Tongue (tissue), 2 donors: ENCODE measurements around the gene CARS1. TPM values are rescaled to one million over a fixed set of nuclear protein-coding genes. Genes with fewer than 3 reads are reported as not detected.

Experiments used
- DNase-seq: peaks from one replicate; pipeline ENCODE4 v3.0.0-alpha.2; 2015
- total RNA-seq: library from RNA; depleted of rRNA; stranded (reverse); fragments of >200 nt; gene quantifications from one replicate; pipeline ENCODE4 v1.2.3, GENCODE V29; 2014

The CARS1 gene
- total RNA-seq, 1 donor from 2014 or later: 33.7 TPM

DNA sequence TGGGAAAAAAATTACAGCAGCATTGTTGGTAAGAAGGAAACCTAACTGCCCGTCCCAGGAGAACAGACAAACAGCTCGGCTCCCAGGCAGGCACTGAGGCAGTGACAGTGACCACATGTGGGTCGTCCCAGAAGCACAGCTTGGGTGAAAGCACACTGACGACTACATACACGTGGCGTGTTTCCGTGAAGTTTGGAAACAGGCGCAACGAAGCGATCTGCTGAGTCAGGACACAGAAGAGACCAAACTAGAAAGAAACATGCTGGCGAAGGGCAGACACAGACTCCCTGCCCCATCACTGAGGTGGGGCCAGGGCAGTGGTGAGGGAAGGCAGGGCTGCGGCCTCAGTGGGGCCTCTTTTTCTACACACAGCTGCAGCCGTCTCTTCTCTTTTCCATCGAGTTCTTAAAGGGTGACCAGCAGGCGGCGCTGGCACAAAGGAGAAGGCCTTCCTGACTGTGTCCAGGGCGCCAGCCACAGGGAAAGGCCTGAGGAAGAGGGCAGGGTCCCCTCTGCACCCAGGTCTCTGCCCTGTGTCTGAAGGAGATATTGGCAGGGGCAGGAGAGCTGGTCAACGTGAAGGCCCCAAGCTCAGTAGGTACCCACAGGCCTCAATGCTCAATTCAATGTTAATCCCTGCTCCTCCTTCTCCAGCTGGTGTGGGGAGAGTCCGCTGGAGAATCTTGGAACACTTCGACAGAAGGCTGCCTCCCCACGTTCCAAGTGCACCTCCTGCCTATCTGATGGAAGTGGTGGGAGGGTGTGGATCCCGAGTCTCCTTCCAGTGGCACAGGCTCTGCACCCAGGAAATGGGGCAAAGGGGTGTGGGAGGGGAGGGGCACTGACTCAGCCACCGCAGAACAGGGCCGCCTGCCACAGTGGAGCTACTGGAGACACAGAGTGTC lies 19.9 kb downstream of the CARS1 start:
- peak; percentile 91 for DNase-seq

DNA sequence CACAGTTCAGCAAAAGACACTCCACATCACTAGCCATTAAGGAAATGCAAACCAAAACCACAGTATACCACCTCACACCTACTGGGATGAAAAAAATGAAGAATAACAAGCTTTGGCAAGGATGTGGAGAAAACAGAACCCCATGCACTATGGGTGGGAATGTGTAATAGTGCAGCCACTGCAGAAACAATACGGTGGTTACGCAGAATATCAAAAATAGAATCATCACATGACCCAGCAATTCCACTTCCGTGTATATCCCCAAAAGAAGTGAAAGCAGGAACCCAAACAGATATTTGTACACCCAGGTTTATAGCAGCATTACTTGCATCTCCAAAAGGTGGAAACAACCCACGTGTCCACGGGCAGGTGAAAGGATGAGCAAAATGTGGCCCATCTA lies 20.8 kb downstream of the CARS1 start:
- DNase-seq: no peak

DNA sequence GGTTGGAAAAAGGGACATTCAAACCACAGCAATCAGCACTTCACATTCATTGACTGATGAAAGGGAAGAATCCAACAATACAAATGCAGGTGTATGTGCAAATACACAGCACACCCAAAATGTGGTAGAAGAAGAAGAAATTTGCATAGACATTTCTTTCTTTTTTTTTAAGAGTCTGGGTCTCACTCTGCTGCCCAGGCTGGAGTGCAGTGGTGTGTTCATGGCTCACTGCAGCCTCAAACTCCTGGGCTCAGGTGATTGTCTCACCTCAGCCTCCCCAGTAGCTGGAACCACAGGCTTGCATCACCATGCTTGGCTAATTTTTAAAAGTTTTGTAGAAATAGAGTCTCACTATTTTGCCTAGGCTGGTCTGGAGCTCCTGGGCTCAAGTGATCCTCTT lies 21.9 kb downstream of the CARS1 start:
- DNase-seq: no peak

DNA sequence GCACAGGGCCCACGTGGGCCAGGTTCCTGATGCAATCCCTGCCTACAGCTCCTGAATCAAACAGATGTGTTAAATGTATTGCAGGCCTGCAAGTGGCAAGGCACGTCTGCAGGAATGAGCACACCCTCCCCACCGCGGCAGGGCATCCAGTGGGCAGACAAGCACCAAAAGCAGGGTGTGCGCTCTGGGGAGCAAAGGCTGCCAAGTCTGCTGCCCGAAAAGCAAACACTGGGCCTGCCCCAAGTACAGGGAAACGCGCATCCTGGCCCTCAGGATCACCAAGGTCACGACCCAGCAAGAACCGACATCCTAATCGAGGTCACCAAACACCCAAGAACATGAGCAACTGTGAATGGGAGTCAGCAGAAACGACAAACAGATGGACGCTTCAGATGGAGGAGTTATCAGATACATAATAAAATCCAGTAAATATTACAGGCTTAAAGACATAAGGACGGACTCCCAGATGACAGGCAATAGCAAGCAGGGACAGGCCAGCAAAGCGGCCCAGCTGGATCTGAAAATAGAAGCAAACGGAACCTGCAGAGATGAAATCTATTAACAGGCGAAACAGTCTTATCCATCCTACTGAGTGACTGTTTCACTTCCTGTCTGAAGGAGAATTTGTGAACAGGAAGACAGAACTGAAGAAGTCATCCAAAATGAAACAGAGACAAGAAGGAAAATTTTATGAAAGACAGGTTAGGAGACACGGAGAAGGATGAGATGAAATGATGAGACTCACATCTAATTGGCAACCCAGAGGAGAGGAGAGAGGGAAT lies 26.7 kb downstream of the CARS1 start:
- DNase-seq: no peak

DNA sequence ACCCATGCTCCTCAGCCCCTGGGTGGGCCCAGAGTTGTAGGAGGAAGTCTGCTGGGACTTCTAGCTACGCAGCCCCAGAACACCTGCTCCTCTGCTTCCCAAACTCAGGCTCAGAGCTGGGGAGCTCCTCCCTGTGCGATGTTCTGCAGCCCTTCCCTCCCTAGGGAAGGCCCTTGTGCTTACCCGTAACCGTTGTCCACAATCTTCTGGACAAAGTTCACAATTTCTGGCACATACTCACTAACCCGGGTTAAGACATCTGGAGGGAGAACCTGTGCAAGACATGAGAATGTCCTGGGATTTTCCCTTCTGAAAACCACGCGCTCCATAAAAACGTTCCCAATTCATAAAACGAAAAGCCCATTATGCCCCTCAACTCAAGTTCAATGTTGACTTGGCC lies 28.4 kb downstream of the CARS1 start:
- DNase-seq: no peak

DNA sequence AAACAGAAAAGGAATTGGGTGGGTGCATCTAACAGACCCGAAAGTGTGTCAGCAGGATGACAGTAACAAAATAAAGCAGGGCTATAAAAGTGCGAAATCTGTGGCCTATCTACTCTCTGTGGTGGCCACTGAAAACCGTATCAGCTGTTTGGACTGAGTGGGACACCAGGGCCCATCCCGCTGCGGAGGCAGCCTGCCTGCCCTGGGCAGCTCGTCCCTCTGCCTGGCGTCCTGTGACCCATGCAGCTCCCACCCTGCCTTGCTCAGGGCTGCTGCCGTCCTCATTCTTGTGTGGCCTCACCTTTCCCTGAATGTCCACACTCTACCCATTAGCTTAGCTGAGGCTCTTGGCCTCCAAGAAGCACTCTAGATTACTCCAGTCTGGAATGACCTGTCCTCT lies 30.4 kb downstream of the CARS1 start:
- DNase-seq: no peak

DNA sequence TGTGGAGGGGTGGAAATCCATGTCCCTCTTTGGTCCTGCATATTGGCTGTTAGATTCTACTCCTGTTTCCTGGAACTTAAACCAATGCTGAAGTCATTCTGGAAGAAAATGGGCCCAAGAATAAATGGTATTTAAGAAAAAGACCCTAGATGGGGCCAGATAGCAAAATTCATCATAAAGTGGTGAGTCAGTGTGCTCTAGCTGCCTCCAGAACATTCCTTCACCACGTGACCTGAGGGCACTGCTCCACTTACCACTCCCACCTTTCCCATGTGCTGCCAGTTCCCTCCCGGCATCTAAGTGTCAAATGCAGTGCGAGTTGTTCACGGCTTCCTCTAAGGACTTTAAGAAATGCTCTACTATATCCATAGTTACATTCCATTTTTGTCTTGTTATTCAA lies 34.2 kb downstream of the CARS1 start:
- DNase-seq: no peak

DNA sequence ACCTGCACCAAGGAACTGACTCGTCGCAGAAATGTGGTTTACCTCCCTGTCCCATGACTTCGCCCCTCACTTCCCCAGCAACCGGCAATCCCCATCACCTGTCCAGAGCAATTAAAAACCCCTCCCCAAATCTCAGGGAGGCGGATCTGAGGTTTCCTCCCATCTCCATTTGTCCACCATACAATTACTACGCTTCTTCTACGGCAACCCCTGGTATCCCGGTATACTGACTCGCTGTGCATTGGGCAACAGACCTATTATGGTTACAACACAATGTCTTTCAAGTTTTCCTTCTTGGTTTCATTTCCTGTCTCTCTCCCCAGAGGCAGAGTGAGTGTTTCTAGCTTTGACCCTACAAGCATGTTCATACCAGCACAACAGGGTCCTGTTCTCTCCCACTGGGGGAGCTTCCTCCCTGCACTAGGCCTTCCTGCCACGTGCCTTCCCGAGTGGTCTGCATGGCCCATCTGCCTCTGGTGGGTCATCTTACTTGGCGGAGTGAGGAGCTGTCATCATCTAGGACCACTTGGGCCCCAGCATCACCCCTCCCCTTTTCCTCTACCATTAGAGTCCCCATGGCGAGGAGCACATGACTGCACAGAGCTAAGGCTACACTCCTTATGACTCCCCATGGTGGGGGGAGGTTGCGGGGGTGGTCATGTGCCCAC lies 34.8 kb downstream of the CARS1 start:
- DNase-seq: no peak

DNA sequence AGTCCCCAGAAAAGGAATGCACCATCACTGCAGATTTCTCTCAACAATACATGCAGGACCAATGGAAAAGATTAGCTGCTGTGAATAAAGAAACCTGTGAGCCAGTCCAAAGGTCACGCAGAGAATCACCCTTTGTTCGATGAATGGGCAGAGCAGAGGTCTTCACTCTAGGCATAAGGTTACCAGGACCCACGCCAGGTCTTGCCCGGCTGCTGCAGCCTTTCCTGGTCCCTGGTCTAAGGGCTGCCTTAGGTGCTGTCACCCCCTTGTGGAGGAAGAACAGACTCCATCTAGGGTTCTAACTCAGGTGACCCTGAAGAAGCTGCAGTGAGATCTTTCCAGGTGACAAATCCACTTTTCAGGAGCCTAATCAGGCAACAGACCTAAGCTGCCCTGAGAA lies 36.1 kb downstream of the CARS1 start:
- DNase-seq: peak; percentile 35

DNA sequence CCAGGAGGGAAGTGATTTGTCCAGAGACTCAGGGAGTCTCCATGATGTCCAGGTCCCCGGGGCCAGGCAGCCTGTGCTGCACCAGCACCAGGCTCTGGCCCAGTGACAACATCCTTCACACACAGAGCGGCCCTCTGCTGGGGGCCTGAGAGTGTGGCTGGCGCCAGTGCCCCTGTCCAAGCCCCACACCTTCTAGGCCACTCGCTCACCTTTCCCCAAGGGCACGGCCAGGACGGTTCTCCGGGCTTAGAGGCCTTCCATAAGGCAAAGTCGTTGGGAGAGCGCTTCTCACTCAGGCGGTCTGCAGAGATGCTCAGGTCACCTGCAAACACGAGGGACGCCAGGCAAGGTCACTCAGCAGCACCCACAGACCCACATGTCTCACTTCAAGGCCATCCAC lies 37.2 kb downstream of the CARS1 start:
- DNase-seq: no peak

DNA sequence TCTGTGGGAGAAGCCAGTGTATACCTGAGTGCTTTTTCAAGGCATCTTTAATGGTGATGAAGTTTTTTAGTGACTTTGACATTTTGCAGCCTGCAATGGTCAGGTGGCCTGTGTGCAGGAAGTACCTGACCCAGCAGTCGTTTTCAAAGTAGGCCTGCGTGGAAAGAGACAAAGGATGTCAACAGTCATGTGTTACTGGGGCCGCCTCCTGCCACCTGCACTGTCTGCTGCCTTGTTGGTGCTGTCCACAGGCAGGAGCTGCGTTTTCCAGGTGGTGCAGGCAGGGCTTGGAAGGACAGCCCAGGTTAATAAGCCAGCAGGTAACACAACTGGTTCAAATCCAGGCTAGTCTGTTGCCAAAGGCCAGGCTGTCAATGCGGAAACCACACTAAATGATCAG lies 38.6 kb downstream of the CARS1 start:
- no peak for DNase-seq

DNA sequence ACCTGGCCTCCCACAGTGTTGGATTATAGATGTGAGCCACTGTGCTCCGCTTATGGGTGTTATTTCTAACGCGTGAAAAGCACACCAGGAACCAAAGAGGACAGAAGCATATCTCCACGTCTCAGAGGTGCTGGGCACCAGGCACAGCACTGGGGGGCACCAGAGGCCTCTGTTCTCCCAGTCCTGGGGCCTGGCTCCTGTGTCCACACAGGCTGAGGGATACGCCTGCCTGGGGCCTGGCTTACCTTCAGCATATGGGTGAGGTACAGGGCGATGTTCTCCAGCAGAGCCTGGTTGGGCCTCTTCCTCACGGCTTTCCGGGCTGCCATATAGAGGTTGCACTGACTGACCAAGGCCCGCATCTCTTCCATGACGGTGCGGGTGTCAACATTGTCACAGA lies 40.4 kb downstream of the CARS1 start:
- DNase-seq: no peak

DNA sequence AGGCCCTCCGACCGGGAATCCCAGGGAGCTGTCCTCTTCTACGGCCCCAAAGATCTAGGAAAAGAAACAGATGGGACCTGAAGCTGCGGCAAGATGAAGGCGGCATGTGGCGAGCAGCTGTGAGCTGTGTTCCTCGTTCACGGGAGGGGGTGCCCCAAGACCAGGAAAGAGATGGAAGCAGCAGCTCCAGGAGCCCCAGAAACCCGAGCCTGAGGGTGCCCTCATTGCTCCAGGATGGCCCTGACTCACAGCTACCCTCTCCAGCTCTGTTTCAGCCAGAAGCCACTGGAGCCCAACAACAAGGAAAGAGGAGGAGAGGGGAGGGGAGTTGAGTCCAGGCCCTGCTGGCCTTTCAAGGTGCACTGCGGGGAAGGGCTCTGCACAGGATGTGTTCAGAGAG lies 41.4 kb downstream of the CARS1 start:
- no peak for DNase-seq

DNA sequence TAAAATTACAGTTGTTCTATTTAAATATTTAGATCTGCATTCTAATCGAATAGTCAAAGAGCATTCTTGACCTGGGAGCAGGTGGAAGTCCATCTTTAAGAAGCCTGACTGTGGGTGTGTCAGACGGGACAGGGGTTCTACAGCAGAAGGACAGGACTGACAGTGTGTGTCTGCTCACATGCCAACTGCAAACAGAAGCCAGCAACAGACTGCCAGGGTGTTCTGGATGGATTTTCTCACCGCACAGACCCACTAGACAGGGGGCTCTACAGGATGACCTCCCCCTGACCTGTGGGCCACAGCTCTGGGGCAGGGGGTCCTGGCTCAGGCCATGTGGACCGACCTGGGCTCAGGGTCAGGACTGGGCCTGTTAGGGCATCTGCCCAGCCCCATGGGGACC lies 42.3 kb downstream of the CARS1 start:
- no peak for DNase-seq

DNA sequence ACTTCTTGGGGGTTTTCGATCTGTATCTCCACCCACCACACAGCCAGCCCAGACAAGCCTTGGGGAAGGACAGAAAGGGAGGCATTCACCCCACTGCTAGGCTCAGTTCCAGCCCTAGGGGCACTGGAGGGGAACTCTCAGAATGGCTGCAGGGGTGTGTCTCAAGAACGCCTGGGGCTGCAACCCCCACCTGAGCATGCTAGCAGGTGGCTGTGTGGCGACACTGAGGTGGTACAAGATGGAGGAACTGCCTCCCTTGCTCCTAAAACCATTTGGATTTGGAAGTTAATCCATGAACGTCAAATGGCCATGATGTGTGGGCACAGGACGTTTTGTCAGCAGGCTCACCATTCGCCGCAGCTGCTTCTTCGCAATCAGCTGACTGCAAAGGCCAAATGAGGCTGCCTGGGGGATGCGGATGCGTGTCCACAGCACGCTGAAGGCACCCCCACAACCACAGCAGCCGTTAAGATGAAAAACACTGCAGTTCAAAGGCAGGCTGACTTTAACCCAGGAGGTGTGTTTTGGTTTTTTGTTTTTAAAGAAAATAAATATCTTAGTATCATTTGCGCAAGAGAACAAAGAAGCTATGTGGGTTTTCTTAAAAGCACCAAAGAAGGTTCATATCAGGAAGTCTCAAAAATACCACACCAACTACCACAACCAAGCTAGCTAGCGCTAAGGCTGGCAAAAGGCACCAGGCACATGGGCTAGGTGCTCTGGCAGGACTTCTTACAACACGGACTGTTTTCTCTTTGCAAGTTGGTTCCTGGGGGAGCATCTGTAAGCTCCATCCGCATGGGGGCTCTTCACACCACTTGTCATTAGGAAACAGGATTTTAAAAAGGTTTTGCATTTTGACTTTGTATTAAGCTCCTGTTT lies 42.9 kb downstream of the CARS1 start:
- DNase-seq: no peak

DNA sequence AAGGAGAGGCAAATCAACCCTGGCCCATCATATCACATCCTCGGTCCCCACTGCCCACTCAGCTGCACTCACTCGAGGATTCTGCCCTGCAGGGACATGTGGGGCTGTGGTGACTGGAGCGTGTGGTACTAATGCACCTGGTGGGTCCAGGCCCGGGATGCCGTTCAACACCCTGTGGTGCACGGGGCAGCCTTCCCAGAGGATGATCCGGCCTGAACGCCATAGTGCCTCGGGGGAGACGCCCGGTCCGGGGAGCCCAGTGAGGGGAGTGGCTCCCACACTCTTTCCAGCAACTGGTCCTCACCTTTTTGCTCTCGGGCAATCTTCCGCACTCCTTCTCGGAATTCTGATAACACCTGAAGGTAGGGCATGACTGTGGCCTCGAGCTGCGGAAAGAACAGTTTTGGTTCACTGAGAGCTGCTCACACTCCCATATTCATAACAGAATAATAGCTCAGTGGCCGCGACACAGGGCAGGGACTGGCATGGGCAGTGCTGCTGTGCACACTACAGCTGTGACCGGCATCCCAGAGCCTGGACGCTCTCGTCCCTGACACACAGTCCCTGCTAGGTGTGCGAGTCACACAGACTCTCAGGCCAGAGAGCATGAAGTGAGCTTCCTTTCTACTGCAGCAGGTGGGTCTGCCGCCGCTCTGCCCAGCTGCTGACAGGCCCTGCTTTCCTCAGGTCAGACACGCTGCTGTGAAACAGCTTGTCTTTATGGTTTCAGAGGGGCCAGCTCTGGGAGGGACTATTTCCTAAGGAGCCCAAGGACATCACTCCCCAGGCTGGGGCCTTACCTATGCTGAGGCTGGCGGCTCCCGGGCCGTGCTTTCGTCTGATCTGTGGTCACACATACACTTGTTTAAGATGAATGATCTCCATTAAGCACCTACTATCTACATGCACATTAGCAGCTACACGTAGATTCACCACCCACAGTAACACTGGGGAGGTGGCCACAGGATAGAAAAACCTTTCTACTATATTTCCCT lies 45.0 kb downstream of the CARS1 start:
- no peak for DNase-seq

DNA sequence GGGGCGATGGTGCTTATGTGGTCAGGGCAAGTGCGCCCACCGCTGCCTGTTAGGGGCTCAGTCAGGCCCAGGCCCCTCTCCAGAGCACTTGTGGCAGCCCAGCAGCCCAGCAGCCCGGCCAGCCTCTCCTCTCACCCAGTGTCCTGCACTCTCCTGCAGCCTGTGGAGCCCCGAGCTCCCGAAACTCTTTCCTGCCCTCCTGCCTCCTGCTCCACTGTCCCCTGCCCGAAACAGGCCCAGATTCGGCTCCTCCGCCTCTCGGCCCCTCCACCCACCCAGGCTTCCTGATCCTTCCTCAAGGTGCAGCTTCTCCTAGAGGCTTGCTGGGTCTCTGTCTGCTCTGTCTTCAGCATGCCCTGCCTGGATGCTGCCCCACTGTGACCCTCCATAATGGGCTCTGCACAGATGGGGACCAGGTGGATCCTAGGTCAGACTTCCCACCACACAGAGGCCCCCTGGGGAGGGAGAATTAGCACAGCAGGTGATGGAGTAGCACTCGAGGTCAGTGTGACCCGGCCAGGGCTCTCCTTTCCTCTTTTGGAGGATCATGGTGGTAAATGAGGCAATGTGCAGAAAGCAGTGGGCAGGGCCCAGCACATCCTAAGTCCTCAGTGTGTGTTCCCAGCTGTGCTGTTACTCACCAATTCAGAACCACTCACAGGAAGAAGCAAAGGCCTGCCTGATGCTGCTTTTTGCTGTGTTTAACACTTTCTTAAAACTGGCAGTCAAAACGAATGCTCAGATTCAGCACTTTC lies 46.5 kb downstream of the CARS1 start:
- DNase-seq: no peak

DNA sequence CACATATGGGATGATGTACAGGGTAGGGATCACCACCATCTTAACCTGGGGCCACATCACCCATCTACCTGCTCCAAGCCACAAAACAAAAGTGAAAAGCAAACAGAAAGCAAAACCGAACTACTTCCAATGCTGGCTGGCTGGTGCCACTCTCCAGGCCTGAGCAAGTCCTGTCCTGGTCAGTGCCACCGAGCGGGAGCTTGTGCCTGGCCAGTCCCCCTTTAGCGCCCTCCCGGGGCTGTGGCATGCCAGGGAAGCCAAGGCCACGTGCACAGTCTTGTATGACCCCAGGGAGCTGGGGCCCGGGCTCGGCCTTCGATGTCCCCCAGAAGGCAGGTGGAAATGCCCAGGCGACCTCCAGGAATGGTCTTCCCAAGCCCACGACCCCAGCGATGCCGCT lies 47.2 kb downstream of the CARS1 start:
- DNase-seq: no peak

DNA sequence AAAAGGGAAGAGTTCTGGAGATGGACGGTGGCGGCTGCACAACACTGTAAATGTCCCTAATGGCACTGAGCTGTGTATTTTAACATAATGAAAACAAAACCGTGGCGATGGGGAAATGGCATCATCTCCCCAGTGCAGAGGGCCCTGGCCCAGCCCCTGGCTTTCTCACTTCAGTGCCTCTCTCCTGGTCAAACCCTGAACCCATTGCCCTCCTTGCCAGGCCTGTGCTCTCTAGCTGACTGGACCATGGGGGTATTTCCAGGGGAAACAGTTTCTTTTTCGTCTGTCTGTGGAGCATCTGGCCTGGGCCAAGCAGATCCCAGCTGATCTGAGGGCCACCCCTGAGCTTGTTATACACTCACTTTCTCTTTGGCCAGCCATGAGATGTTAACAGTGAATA lies 47.7 kb downstream of the CARS1 start:
- no peak for DNase-seq

DNA sequence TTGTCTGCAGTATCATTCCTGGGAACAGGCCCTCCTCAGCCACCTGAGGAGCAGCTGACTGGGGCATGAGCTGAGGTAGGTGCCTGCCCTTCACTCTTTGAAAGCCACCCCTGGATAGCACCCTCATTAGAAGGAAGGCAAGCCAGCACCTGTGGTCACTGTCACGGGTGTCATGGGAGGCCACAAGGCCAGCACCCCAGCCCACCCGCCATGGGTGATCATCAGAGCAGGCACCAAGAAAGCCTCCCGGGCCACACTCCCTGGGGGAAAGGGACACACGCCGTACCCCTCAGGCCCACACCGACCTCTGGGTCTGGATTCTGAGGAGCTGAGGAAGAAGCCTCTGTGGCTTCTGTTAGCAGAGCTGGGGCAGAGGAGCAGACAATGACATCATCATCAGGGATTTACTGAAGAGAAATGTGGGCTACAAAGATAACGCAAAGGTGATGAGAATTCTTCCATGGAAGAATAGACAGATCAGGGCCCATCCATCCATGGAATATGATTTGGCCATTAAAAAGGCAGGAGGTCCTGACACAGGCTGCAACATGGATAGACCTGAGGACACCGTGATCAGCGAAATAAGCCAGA lies 48.4 kb downstream of the CARS1 start:
- DNase-seq: no peak
